Measurements from ENCODE around the gene KLHL29. TPM values are rescaled to one million over a fixed set of nuclear protein-coding genes. Genes with fewer than 3 reads are reported as not detected.

KLHL29 gene
- total and polyA plus RNA-seq, 2 experiments from 2014 or later = 3.8 to 9.9 TPM

DNA sequence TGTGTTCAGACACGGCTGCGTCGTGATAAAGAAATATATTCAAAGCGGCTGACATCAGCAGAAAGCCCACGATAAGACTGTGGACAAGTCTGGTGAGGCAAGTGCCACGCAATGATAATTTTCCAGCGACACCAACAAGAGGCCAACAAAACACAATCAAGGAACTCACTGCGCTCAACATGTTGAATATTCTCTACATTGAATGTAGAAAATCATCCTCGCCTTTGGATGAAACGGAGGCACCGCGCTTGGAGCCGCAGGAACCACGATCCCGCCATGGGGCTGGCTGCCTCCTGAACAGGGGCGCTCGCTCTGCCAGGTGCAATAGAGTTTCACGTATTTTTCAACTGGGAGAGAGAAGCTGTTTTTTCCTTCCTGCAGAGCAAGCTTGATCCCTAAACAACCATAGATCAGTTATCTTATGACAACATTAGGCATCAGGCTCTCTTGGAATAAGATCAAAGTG lies 321.7 kb downstream of the KLHL29 start:
- Histone ChIP-seq H3K36me3 (replicated peaks; ENCODE audit: insufficient read depth, low read depth) (no peaks in the 10 kb centered on the region), H3K4me2 (no peak overlapping the region)
- DNase-seq (ENCODE audit: low spot score) = no peak

DNA sequence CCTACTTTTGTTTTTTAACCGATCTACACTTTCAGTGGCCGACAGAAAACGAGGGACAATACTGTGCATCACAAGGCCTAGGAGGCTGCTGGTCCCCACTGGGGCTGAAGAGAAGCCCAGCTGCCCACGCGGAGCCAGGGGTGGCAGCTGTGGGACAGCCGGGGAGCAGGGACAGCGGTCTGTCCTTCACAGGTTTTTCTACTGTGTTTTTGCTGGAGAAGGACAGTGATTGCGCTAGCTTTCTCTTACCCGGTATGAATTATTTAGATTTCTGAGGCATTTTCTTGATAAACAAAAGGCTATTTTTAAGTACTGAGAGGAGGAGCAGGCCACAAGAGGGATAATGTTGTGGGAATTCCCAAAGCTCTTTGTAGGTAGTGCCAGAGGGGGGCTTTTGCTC lies 322.1 kb downstream of the KLHL29 start:
- Histone ChIP-seq H3K9me2 (replicated peaks; ENCODE audit: insufficient read depth) (no peaks in the 10 kb centered on the region), H4K20me1 (ENCODE audit: insufficient read depth, poor library complexity, severe bottlenecking) (no peaks in the 10 kb centered on the region), H3K27ac (no peak overlapping the region), H3K4me3 (no peak overlapping the region), H3K4me2 (no peak overlapping the region), H2AFZ (no peak overlapping the region), H3K36me3 (replicated peaks; ENCODE audit: insufficient read depth, low read depth) (no peaks in the 10 kb centered on the region), H3K79me2 (no peaks in the 10 kb centered on the region), H3K9me3 (ENCODE audit: low read depth) (no peaks in the 10 kb centered on the region), H3K4me1 (ENCODE audit: insufficient read depth) (no peaks in the 10 kb centered on the region), H3K27me3 (no peaks in the 10 kb centered on the region)
- no peak for DNase-seq (ENCODE audit: low spot score)
- no peak for TF ChIP-seq EZH2 (IDR thresholded peaks at IDR 0.05; ENCODE audit: borderline replicate concordance)
- TF ChIP-seq, protein P1, sequence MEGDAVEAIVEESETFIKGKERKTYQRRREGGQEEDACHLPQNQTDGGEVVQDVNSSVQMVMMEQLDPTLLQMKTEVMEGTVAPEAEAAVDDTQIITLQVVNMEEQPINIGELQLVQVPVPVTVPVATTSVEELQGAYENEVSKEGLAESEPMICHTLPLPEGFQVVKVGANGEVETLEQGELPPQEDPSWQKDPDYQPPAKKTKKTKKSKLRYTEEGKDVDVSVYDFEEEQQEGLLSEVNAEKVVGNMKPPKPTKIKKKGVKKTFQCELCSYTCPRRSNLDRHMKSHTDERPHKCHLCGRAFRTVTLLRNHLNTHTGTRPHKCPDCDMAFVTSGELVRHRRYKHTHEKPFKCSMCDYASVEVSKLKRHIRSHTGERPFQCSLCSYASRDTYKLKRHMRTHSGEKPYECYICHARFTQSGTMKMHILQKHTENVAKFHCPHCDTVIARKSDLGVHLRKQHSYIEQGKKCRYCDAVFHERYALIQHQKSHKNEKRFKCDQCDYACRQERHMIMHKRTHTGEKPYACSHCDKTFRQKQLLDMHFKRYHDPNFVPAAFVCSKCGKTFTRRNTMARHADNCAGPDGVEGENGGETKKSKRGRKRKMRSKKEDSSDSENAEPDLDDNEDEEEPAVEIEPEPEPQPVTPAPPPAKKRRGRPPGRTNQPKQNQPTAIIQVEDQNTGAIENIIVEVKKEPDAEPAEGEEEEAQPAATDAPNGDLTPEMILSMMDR (IDR thresholded peaks at IDR 0.05; ENCODE audit: poor library complexity) = no peak
- no peak for TF ChIP-seq EZH2phosphoT487 (IDR thresholded peaks at IDR 0.05; ENCODE audit: low read depth, severe bottlenecking, unreplicated experiment)
- WGBS (ENCODE audit: low lambda C conversion rate, missing lambda C conversion rate) = 78% methylated on average over 9 of the region's 9 CpGs

More for the DNA sequence above, 321.7 kb downstream of the KLHL29 start:
- no peaks in the 10 kb centered on the region for H4K20me1 ChIP-seq (ENCODE audit: insufficient read depth, poor library complexity, severe bottlenecking)
- no peaks in the 10 kb centered on the region for H3K79me2 ChIP-seq
- H3K4me3 ChIP-seq = no peak overlapping the region
- H2AFZ ChIP-seq = no peak overlapping the region
- TF ChIP-seq EZH2 (IDR thresholded peaks at IDR 0.05; ENCODE audit: borderline replicate concordance) = no peak
- TF ChIP-seq, protein P1 (IDR thresholded peaks at IDR 0.05; ENCODE audit: poor library complexity) = no peak
- TF ChIP-seq EZH2phosphoT487 (IDR thresholded peaks at IDR 0.05; ENCODE audit: low read depth, severe bottlenecking, unreplicated experiment) = no peak
- WGBS (ENCODE audit: low lambda C conversion rate, missing lambda C conversion rate) = 95% methylated on average over 18 of the region's 18 CpGs
- no peaks in the 10 kb centered on the region for H3K4me1 ChIP-seq (ENCODE audit: insufficient read depth)
- H3K27ac ChIP-seq = no peak overlapping the region
- H3K27me3 ChIP-seq = no peaks in the 10 kb centered on the region
- H3K9me2 ChIP-seq (replicated peaks; ENCODE audit: insufficient read depth) = no peaks in the 10 kb centered on the region
- H3K9me3 ChIP-seq (ENCODE audit: low read depth) = no peaks in the 10 kb centered on the region

DNA sequence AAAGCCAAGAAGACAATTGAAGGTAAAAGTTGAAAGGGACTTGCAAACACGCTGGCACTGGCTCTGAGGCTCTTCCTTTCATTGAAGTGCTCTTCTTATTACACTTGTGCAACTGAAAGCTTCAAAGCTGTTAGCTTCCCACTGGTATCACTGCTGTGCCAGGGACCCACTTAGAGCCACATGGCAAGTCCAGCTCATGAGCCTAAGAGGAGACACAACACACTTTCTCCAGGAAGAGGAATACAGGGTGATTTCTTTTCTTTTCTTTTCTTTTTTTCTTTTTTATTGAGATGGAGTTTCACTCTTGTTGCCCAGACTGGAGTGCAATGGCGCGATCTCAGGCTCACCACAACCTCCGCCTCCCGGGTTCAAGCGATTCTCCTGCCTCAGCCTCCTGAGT lies 323.8 kb downstream of the KLHL29 start:
- H2AFZ ChIP-seq = no peak overlapping the region
- DNase-seq (ENCODE audit: low spot score) = no peak
- H3K79me2 ChIP-seq = no peaks in the 10 kb centered on the region
- 99% methylated on average over 6 of the region's 6 CpGs for WGBS (ENCODE audit: low lambda C conversion rate, missing lambda C conversion rate)
- no peaks in the 10 kb centered on the region for H3K9me2 ChIP-seq (replicated peaks; ENCODE audit: insufficient read depth)
- no peaks in the 10 kb centered on the region for H3K36me3 ChIP-seq (replicated peaks; ENCODE audit: insufficient read depth, low read depth)
- no peak overlapping the region for H3K27ac ChIP-seq
- H3K4me2 ChIP-seq = no peak overlapping the region
- no peaks in the 10 kb centered on the region for H3K9me3 ChIP-seq (ENCODE audit: low read depth)
- H4K20me1 ChIP-seq (ENCODE audit: insufficient read depth, poor library complexity, severe bottlenecking) = no peaks in the 10 kb centered on the region
- H3K4me3 ChIP-seq = no peak overlapping the region
- TF ChIP-seq, protein P1 (IDR thresholded peaks at IDR 0.05; ENCODE audit: poor library complexity) = no peak
- TF ChIP-seq EZH2phosphoT487 (IDR thresholded peaks at IDR 0.05; ENCODE audit: low read depth, severe bottlenecking, unreplicated experiment) = no peak
- TF ChIP-seq EZH2 (IDR thresholded peaks at IDR 0.05; ENCODE audit: borderline replicate concordance) = no peak
- H3K4me1 ChIP-seq (ENCODE audit: insufficient read depth) = no peaks in the 10 kb centered on the region
- no peaks in the 10 kb centered on the region for H3K27me3 ChIP-seq

DNA sequence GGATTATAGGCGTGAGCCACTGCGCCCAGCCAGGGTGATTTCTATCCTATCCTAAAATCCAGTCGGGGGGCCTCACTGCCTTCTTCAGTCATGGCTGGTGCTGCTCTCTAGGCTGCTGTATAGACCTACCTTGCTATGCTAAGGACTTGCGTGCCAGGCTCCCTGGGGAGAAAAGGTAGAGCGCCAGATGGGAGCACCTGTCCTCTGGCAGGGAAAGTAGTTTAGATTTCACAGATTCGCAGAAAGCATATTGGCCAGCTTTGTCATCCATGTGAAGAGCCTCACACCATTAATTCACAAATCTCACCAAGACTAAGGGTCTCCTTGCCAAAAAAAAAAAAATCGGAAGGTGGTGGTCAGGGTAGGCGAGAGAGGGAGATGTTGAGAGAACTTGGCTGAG lies 324.3 kb downstream of the KLHL29 start:
- 97% methylated on average over 8 of the region's 8 CpGs for WGBS (ENCODE audit: low lambda C conversion rate, missing lambda C conversion rate)
- no peak overlapping the region for H2AFZ ChIP-seq
- H3K36me3 ChIP-seq (replicated peaks; ENCODE audit: insufficient read depth, low read depth) = no peaks in the 10 kb centered on the region

More for the DNA sequence above, 324.3 kb downstream of the KLHL29 start:
- DNase-seq (ENCODE audit: low spot score) = no peak
- Histone ChIP-seq H3K79me2 (no peaks in the 10 kb centered on the region), H3K9me2 (replicated peaks; ENCODE audit: insufficient read depth) (no peaks in the 10 kb centered on the region), H3K4me3 (no peak overlapping the region), H3K4me2 (no peak overlapping the region), H4K20me1 (ENCODE audit: insufficient read depth, poor library complexity, severe bottlenecking) (no peaks in the 10 kb centered on the region), H3K27me3 (no peaks in the 10 kb centered on the region), H3K27ac (no peak overlapping the region), H3K9me3 (ENCODE audit: low read depth) (no peaks in the 10 kb centered on the region), H3K4me1 (ENCODE audit: insufficient read depth) (no peaks in the 10 kb centered on the region)
- TF ChIP-seq EZH2 (IDR thresholded peaks at IDR 0.05; ENCODE audit: borderline replicate concordance) = no peak
- TF ChIP-seq, protein P1 (IDR thresholded peaks at IDR 0.05; ENCODE audit: poor library complexity) = no peak
- TF ChIP-seq EZH2phosphoT487 (IDR thresholded peaks at IDR 0.05; ENCODE audit: low read depth, severe bottlenecking, unreplicated experiment) = no peak

Measured in hepatocyte (in vitro differentiated cells).